Nephron (organoid): Measurements from ENCODE around the gene FOXP2.

ENCODE experiments used
- H3K27ac Mint-ChIP-seq, 3 experiments: 2 replicates each; pipeline ENCODE4 v1.8.0; 2020; ENCODE audit warnings: mixed read lengths in 3 of 3, mild to moderate bottlenecking in 2 of 3, moderate library complexity in 1 of 3
- H3K27me3 Mint-ChIP-seq: 2 replicates; pipeline ENCODE4 v1.8.0; 2021; ENCODE audit warnings: low read depth, mild to moderate bottlenecking, moderate library complexity, mixed read lengths
- H3K36me3 Mint-ChIP-seq: 2 replicates; pipeline ENCODE4 v1.8.0; 2020; ENCODE audit warnings: low read depth, mixed read lengths
- H3K4me1 Mint-ChIP-seq: 2 replicates; pipeline ENCODE4 v1.8.0; 2020; ENCODE audit warnings: mixed read lengths
- H3K4me3 Mint-ChIP-seq, 3 experiments: 2 replicates each; pipeline ENCODE4 v1.8.0; 2020; ENCODE audit warnings: mild to moderate bottlenecking in 3 of 3, mixed read lengths in 3 of 3, moderate library complexity in 2 of 3
- H3K9me3 Mint-ChIP-seq: 2 replicates; pipeline ENCODE4 v1.8.0; 2020; ENCODE audit warnings: mixed read lengths
- CTCF ChIP-seq, 3 experiments: fragments of 200-600 bp; sonication (generic); IDR thresholded peaks; one replicate each; pipeline ENCODE4 v1.5.0; 2021; ENCODE audit warnings: antibody characterized with exemption in 3 of 3; ENCODE audit not compliant: unreplicated experiment in 3 of 3

The FOXP2 gene

GRCh38 chr7:114722562-114722961 lies 307.9 kb downstream of the FOXP2 start:
- H3K27me3 Mint-ChIP-seq = no peaks in the 10 kb centered on the region
- no peaks in the 10 kb centered on the region for H3K4me1 Mint-ChIP-seq
- TF ChIP-seq CTCF (IDR thresholded peaks at IDR 0.05; ENCODE audit: unreplicated experiment in 3 of 3) = no peak
- H3K36me3 Mint-ChIP-seq = no peaks in the 10 kb centered on the region
- H3K9me3 Mint-ChIP-seq = peaks cover 2% of the 10 kb centered on the region
- no peak overlapping the region for H3K27ac Mint-ChIP-seq
- H3K4me3 Mint-ChIP-seq = no peak overlapping the region

- Mint-ChIP-seq H3K4me1 (no peaks in the 10 kb centered on the region), H3K27me3 (no peaks in the 10 kb centered on the region), H3K27ac (no peak overlapping the region), H3K36me3 (no peaks in the 10 kb centered on the region), H3K4me3 (no peak overlapping the region), H3K9me3 (peaks cover 3% of the 10 kb centered on the region)
- no peak for TF ChIP-seq CTCF (IDR thresholded peaks at IDR 0.05; ENCODE audit: unreplicated experiment in 3 of 3)
These were observed 308.7 kb downstream of the FOXP2 start for GRCh38 chr7:114723308-114723707.

GRCh38 chr7:114740095-114740494 lies 325.5 kb downstream of the FOXP2 start:
- Mint-ChIP-seq H3K36me3 (no peaks in the 10 kb centered on the region), H3K27me3 (no peaks in the 10 kb centered on the region), H3K9me3 (no peaks in the 10 kb centered on the region), H3K4me3 (no peak overlapping the region), H3K27ac (no peak overlapping the region), H3K4me1 (no peaks in the 10 kb centered on the region)
- TF ChIP-seq CTCF (IDR thresholded peaks at IDR 0.05; ENCODE audit: unreplicated experiment in 3 of 3) = no peak

GRCh38 chr7:114740941-114741340 lies 326.3 kb downstream of the FOXP2 start:
- no peak for TF ChIP-seq CTCF (IDR thresholded peaks at IDR 0.05; ENCODE audit: unreplicated experiment in 3 of 3)
- no peak overlapping the region for H3K4me3 Mint-ChIP-seq
- no peaks in the 10 kb centered on the region for H3K9me3 Mint-ChIP-seq
- no peaks in the 10 kb centered on the region for H3K27me3 Mint-ChIP-seq
- H3K36me3 Mint-ChIP-seq = no peaks in the 10 kb centered on the region
- no peak overlapping the region for H3K27ac Mint-ChIP-seq
- H3K4me1 Mint-ChIP-seq = no peaks in the 10 kb centered on the region

- Mint-ChIP-seq H3K27ac (no peak overlapping the region), H3K4me1 (no peaks in the 10 kb centered on the region)
- no peak for TF ChIP-seq CTCF (IDR thresholded peaks at IDR 0.05; ENCODE audit: unreplicated experiment in 3 of 3)
These were observed 327.3 kb downstream of the FOXP2 start for GRCh38 chr7:114741911-114742310.

More at GRCh38 chr7:114741911-114742310, 327.3 kb downstream of the FOXP2 start:
- Mint-ChIP-seq H3K4me3 (no peak overlapping the region), H3K27me3 (no peaks in the 10 kb centered on the region), H3K9me3 (no peaks in the 10 kb centered on the region), H3K36me3 (no peaks in the 10 kb centered on the region)
